Nephron (organoid): ENCODE measurements around the gene IGSF23.
"Not testable (repeated sequence)": the region's sequence is repeated elsewhere in the genome, so short reads cannot be mapped to it uniquely, and the experiment has no call there.

Experiments used
- H3K27ac Mint-ChIP-seq, 3 experiments: 2 replicates each; pipeline ENCODE4 v1.8.0; 2020; ENCODE audit warnings: mixed read lengths in 3 of 3, mild to moderate bottlenecking in 2 of 3, moderate library complexity in 1 of 3
- H3K27me3 Mint-ChIP-seq: 2 replicates; pipeline ENCODE4 v1.8.0; 2021; ENCODE audit warnings: low read depth, mild to moderate bottlenecking, moderate library complexity, mixed read lengths
- H3K36me3 Mint-ChIP-seq: 2 replicates; pipeline ENCODE4 v1.8.0; 2020; ENCODE audit warnings: low read depth, mixed read lengths
- H3K4me1 Mint-ChIP-seq: 2 replicates; pipeline ENCODE4 v1.8.0; 2020; ENCODE audit warnings: mixed read lengths
- H3K4me3 Mint-ChIP-seq, 3 experiments: 2 replicates each; pipeline ENCODE4 v1.8.0; 2020; ENCODE audit warnings: mild to moderate bottlenecking in 3 of 3, mixed read lengths in 3 of 3, moderate library complexity in 2 of 3
- H3K9me3 Mint-ChIP-seq: 2 replicates; pipeline ENCODE4 v1.8.0; 2020; ENCODE audit warnings: mixed read lengths
- TF ChIP-seq, protein P1 (sequence below), 3 experiments: fragments of 200-600 bp; sonication (generic); IDR thresholded peaks; one replicate each; pipeline ENCODE4 v1.5.0; 2021; ENCODE audit warnings: antibody characterized with exemption in 3 of 3; ENCODE audit not compliant: unreplicated experiment in 3 of 3

The IGSF23 gene

DNA sequence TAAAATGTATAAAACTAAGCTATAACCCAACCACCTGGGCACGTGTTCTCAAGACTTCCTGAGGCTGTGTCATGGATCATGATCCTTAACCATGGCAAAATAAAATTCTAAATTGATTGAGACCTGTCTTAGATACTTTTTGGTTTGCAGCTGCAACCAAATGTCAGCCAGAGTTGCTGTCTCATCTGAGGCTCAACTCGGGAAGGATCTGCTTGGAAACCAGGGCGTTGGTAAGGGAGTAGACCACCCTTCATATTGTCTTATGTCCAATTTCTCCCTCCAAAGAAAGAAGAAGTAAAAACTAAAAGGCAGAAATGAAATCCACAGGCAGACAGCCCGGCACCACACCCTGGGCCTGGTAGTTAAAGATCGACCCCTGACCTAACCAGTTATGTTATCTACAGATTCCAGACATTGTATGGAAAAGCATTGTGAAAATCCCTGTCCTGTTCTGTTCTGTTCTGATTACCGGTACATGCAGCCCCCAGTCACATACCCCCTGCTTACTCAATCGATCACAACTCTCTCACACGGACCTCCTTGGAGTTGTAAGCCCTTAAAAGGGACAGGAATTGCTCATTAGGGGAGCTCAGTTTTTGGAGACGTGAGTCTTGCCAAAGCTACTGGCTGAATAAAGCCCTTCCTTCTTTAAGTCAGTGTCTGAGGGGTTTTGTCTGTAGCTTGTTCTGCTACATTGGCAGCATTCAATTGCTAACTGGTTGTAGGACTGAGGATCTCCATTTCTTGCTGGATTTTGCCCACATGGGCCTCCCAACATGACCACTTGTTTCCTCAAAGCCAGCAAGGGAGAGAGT is 22.9 kb upstream of the IGSF23 start:
- no peaks in the 10 kb centered on the region for H3K36me3 Mint-ChIP-seq
- TF ChIP-seq, protein P1, sequence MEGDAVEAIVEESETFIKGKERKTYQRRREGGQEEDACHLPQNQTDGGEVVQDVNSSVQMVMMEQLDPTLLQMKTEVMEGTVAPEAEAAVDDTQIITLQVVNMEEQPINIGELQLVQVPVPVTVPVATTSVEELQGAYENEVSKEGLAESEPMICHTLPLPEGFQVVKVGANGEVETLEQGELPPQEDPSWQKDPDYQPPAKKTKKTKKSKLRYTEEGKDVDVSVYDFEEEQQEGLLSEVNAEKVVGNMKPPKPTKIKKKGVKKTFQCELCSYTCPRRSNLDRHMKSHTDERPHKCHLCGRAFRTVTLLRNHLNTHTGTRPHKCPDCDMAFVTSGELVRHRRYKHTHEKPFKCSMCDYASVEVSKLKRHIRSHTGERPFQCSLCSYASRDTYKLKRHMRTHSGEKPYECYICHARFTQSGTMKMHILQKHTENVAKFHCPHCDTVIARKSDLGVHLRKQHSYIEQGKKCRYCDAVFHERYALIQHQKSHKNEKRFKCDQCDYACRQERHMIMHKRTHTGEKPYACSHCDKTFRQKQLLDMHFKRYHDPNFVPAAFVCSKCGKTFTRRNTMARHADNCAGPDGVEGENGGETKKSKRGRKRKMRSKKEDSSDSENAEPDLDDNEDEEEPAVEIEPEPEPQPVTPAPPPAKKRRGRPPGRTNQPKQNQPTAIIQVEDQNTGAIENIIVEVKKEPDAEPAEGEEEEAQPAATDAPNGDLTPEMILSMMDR (IDR thresholded peaks at IDR 0.05; ENCODE audit: unreplicated experiment in 3 of 3) = no peak
- H3K4me3 Mint-ChIP-seq = no peak overlapping the region
- H3K27me3 Mint-ChIP-seq = peaks cover 22% of the 10 kb centered on the region
- no peak overlapping the region for H3K27ac Mint-ChIP-seq
- no peaks in the 10 kb centered on the region for H3K4me1 Mint-ChIP-seq
- peaks cover 4% of the 10 kb centered on the region for H3K9me3 Mint-ChIP-seq

DNA sequence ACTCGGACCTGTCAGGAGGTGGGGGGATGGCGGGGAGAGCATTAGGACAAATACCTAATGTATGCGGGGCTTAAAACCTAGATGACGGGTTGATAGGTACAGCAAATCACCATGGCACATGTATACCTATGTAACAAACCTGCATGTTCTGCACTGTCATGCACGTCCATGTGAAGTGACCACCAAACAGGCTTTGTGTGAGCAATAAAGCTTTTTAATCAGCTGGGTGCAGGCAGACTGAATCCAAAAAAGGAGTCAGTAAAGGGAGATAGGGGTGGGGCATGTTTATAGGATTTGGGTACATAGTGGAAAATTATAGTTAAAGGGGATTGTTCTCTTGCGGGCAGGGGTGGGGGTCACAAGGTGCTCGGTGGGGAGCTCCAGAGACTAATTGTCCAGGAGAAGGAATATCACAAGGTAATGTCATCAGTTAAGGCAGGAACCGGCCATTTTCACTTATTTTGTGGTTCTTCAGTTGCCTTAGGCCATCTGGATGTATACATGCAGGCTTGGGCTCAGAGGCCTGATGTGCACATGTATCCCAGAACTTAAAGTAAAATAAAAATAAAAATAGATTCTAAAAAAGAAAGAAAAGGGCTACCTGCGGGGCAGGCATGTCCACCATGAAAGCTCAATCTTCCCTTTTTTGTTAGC is 21.9 kb upstream of the IGSF23 start:
- not testable (repeated sequence) for H3K36me3 Mint-ChIP-seq, H3K27ac Mint-ChIP-seq, H3K9me3 Mint-ChIP-seq, H3K4me3 Mint-ChIP-seq, H3K4me1 Mint-ChIP-seq
- peaks cover 22% of the 10 kb centered on the region for H3K27me3 Mint-ChIP-seq

DNA sequence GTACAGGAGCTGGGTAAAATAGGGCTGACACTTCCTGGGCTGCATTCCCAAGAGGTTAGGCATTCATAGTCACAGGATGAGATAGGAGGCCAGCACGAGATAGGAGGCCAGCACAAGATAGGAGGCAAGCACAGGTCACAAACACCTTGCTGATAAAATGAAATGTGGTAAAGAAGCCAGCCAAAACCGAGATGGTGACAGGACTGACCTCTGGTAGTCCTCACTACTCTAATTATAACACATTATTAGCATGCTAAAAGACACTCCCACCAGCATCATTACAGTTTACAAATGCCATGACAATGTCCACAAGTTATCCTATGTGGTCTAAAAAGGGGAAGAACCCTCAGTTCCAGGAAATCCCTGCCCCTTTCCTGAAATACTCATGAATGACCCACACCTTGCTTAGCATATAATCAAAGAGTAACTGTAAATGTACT is 20.9 kb upstream of the IGSF23 start:
- Mint-ChIP-seq H3K4me3 (no peak overlapping the region), H3K27me3 (peaks cover 17% of the 10 kb centered on the region), H3K9me3 (no peaks in the 10 kb centered on the region), H3K36me3 (no peaks in the 10 kb centered on the region), H3K27ac (no peak overlapping the region), H3K4me1 (no peaks in the 10 kb centered on the region)
- TF ChIP-seq, protein P1 (IDR thresholded peaks at IDR 0.05; ENCODE audit: unreplicated experiment in 3 of 3) = no peak

DNA sequence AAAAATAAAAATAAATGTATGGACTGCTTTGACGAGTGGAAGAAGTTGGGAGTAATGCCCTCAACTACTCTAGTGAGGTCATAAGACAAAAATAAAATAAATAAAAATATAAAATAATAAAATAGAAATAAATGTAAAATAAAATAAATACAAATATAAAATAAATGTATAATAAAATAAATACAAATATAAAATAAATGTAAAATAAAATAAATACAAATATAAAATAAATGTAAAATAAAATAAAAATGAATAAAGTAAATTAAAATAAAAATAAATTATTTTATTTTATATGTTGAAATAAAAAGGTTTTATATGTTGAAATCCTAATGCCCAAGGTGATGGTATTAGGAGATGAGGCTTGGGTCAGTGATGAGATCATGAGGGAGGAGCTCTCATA is 20.1 kb upstream of the IGSF23 start:
- TF ChIP-seq, protein P1 (IDR thresholded peaks at IDR 0.05; ENCODE audit: unreplicated experiment in 3 of 3) = no peak
- no peaks in the 10 kb centered on the region for H3K4me1 Mint-ChIP-seq
- H3K4me3 Mint-ChIP-seq = no peak overlapping the region
- H3K27me3 Mint-ChIP-seq = peaks cover 21% of the 10 kb centered on the region
- H3K36me3 Mint-ChIP-seq = no peaks in the 10 kb centered on the region
- no peak overlapping the region for H3K27ac Mint-ChIP-seq
- no peaks in the 10 kb centered on the region for H3K9me3 Mint-ChIP-seq

DNA sequence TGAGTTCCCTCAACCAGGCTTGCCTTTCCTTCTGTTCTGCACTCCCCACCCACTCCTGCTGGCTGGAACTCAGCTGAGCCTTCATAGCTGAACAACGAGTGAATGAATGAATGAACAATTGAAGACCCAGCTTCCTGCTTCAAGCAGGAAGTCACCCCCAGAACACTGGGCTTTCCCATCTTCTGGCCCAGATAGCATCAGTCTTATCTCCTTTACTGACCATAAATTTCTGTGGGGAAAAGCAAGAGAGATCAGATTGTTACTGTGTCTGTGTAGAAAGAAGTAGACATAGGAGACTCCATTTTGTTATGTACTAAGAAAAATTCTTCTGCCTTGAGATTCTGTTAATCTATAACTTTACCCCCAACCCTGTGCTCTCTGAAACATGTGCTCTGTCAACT is 19.5 kb upstream of the IGSF23 start:
- H3K4me3 Mint-ChIP-seq, H3K4me1 Mint-ChIP-seq, H3K9me3 Mint-ChIP-seq, H3K36me3 Mint-ChIP-seq: not testable (repeated sequence)
- peaks cover 24% of the 10 kb centered on the region for H3K27me3 Mint-ChIP-seq
- peak overlapping the region in 1 of 3 experiments; percentile 61 for H3K27ac Mint-ChIP-seq

DNA sequence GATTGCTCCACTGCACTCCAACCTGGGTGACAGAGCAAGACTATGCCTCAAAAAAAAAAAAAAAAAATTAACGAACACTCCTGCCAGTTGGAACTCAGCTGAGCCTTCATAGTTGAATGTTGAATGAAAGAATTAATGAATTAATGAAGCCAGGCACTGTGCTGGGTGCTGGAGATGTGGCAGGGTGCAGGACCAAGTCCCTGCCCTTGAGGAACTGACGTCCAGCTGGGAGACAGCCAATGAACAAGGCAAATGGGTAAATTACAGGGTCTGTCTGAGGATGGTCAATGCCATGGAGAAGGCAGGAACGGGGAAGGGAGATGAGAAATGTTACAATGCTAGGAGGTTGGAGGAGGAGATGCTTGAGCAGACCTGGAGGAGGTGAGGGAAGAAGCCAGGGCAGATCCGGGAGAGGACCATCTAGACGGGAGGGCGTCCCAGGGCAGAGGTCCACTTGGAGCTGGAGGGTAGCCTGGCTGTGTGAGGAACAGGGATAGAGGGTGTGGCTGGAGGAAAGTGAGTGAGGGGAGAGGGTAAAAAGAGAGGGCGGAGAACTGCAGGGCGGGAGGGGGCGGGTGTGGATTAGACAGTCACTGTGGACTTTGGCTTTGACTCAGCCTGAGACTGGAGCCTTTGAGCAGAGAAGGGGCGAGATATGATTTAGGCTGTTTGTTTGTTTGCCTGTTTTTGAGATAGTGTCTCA is 16.8 kb upstream of the IGSF23 start:
- Mint-ChIP-seq H3K9me3 (no peaks in the 10 kb centered on the region), H3K4me3 (no peak overlapping the region), H3K36me3 (no peaks in the 10 kb centered on the region), H3K4me1 (no peaks in the 10 kb centered on the region), H3K27ac (peak overlapping the region in 1 of 3 experiments; percentile 11), H3K27me3 (peaks cover 33% of the 10 kb centered on the region)
- TF ChIP-seq, protein P1 (IDR thresholded peaks at IDR 0.05; ENCODE audit: unreplicated experiment in 3 of 3) = no peak
